H1 (cell line): ENCODE results near the gene MRPL33. TPM values are rescaled to one million over a fixed set of nuclear protein-coding genes. Genes with fewer than 3 reads are reported as not detected.

Source experiments
- CTCF ChIA-PET: fragments of 300-600 bp; sonication (Branson Sonifier 250); formaldehyde crosslinking; loops from one replicate; lab custom pipeline; 2021; ENCODE audit not compliant: partially characterized antibody; lab: Charles Lee
- POLR2A ChIA-PET: fragments of 300-600 bp; sonication (Branson Sonifier 250); formaldehyde crosslinking; loops from one replicate; lab custom pipeline; 2021; ENCODE audit warnings: inconsistent platforms; ENCODE audit not compliant: partially characterized antibody; lab: Charles Lee
- DNase-seq, 2 experiments: peaks; one replicate each; pipeline versions ENCODE4 v3.0.0 to v3.0.0-alpha.2; 2010 to 2022; ENCODE audit warnings: low spot score in 2 of 2, low read depth in 1 of 2, mixed read lengths in 1 of 2
- FAIRE-seq: peaks from 2 replicates; lab custom pipeline; 2011; peaks lifted over from hg19 to GRCh38; lab: Jason Lieb, UNC
- H2AFZ ChIP-seq: 2 replicates; pipeline ENCODE4 v1.8.1; 2012; ENCODE audit warnings: low read length, inconsistent platforms
- H2AK5ac ChIP-seq: 2 replicates; pipeline ENCODE4 v1.6.1; 2013; ENCODE audit warnings: low read depth, low read length
- H2BK120ac ChIP-seq: replicated peaks from 2 replicates; pipeline ENCODE3; 2013; ENCODE audit warnings: low read depth, low read length, inconsistent platforms
- H2BK12ac ChIP-seq: 2 replicates; pipeline ENCODE4 v1.6.1; 2013; ENCODE audit warnings: low read depth, low read length
- H2BK15ac ChIP-seq: 2 replicates; pipeline ENCODE4 v1.6.1; 2013; ENCODE audit warnings: low read length
- H2BK20ac ChIP-seq: 2 replicates; pipeline ENCODE4 v1.6.1; 2013; ENCODE audit warnings: low read length
- H2BK5ac ChIP-seq: 2 replicates; pipeline ENCODE4 v1.6.1; 2013; ENCODE audit warnings: low read depth, low read length
- H3K14ac ChIP-seq: 2 replicates; pipeline ENCODE4 v1.6.1; 2013; ENCODE audit warnings: inconsistent platforms; ENCODE audit not compliant: insufficient read length
- H3K18ac ChIP-seq: 2 replicates; pipeline ENCODE4 v1.6.1; 2013; ENCODE audit warnings: low read length; ENCODE audit errors: extremely low read depth
- H3K23ac ChIP-seq: 2 replicates; pipeline ENCODE4 v1.6.1; 2013; ENCODE audit warnings: inconsistent platforms; ENCODE audit not compliant: insufficient read length
- H3K23me2 ChIP-seq: 2 replicates; pipeline ENCODE4 v1.6.1; 2013; ENCODE audit warnings: low read depth, low read length
- H3K27ac ChIP-seq: 2 replicates; pipeline ENCODE4 v1.6.1; 2011; ENCODE audit warnings: low read depth, low read length, inconsistent platforms
- H3K27me3 ChIP-seq, 4 experiments: replicated peaks in 1 of 4; 1 replicate in 1 of 4; 2 replicates in 3 of 4; pipeline versions ENCODE4 v1.6.1 to v1.8.1; 2011 to 2013; ENCODE audit warnings: low read length in 3 of 4, mild to moderate bottlenecking in 3 of 4, inconsistent platforms in 2 of 4, mixed read lengths in 2 of 4, moderate library complexity in 1 of 4; ENCODE audit not compliant: control insufficient read depth in 3 of 4, insufficient read depth in 3 of 4; ENCODE audit errors: extremely low read depth in 1 of 4
- H3K36me3 ChIP-seq, 4 experiments: 2 replicates each; pipeline versions ENCODE4 v1.6.1 to v1.8.1; 2011 to 2013; ENCODE audit warnings: mild to moderate bottlenecking in 4 of 4, low read length in 3 of 4, moderate library complexity in 2 of 4, control low read depth in 1 of 4, inconsistent platforms in 1 of 4; ENCODE audit not compliant: insufficient read depth in 4 of 4, control insufficient read depth in 2 of 4
- H3K4ac ChIP-seq: replicated peaks from 2 replicates; pipeline ENCODE3; 2013; ENCODE audit warnings: low read length, low read depth, mixed read lengths, inconsistent platforms; ENCODE audit not compliant: insufficient read length
- H3K4me1 ChIP-seq, 4 experiments: replicated peaks in 1 of 4; 1 replicate in 1 of 4; 2 replicates in 3 of 4; pipeline versions ENCODE4 v1.6.1 to v1.8.1; 2011 to 2013; ENCODE audit warnings: low read length in 3 of 4, inconsistent platforms in 2 of 4, mixed read lengths in 1 of 4; ENCODE audit not compliant: insufficient read depth in 4 of 4, control insufficient read depth in 3 of 4
- H3K4me2 ChIP-seq, 2 experiments: 2 replicates each; pipeline versions ENCODE4 v1.6.1 to v1.8.1; 2011 to 2013; ENCODE audit warnings: low read depth in 2 of 2, low read length in 2 of 2, control low read depth in 1 of 2, inconsistent platforms in 1 of 2, mild to moderate bottlenecking in 1 of 2; ENCODE audit not compliant: insufficient read depth in 1 of 2
- H3K4me3 ChIP-seq, 4 experiments: fragments of 200-600, 300-600 bp in 1 of 4; sonication (generic), shearing (Covaris generic), sonication (Bioruptor Twin) in 1 of 4; 2 replicates each; pipeline versions ENCODE4 v1.5.1 to v1.8.1; 2011 to 2016; ENCODE audit warnings: low read length in 4 of 4, low read depth in 3 of 4, control low read depth in 2 of 4, inconsistent platforms in 2 of 4, mild to moderate bottlenecking in 2 of 4, mixed read lengths in 1 of 4, moderate library complexity in 1 of 4; ENCODE audit not compliant: insufficient read depth in 2 of 4; ENCODE audit errors: extremely low read depth in 1 of 4
- H3K56ac ChIP-seq: replicated peaks from 2 replicates; pipeline ENCODE3; 2013; ENCODE audit warnings: low read depth, mild to moderate bottlenecking, mixed read lengths, low read length, inconsistent platforms; ENCODE audit not compliant: insufficient read length
- H3K79me1 ChIP-seq: 2 replicates; pipeline ENCODE4 v1.6.1; 2013; ENCODE audit warnings: low read depth, low read length, control low read depth
- H3K79me2 ChIP-seq, 2 experiments: 2 replicates each; pipeline versions ENCODE4 v1.6.1 to v1.8.1; 2012 to 2013; ENCODE audit warnings: low read length in 2 of 2, mild to moderate bottlenecking in 2 of 2, inconsistent platforms in 1 of 2; ENCODE audit not compliant: insufficient read depth in 2 of 2, control insufficient read depth in 1 of 2
- H3K9ac ChIP-seq, 4 experiments: replicated peaks in 1 of 4; 1 replicate in 1 of 4; 2 replicates in 3 of 4; pipeline versions ENCODE4 v1.6.1 to v1.8.1; 2011 to 2013; ENCODE audit warnings: low read depth in 3 of 4, low read length in 3 of 4, control low read depth in 2 of 4, mild to moderate bottlenecking in 2 of 4, moderate library complexity in 2 of 4, inconsistent platforms in 1 of 4; ENCODE audit errors: extremely low read depth in 1 of 4
- H3K9me3 ChIP-seq, 2 experiments: 2 replicates each; pipeline versions ENCODE4 v1.6.1 to v1.8.1; 2012 to 2013; ENCODE audit warnings: mild to moderate bottlenecking in 2 of 2, moderate library complexity in 2 of 2, control low read depth in 1 of 2, inconsistent platforms in 1 of 2, low read depth in 1 of 2, low read length in 1 of 2, mixed read lengths in 1 of 2; ENCODE audit not compliant: insufficient read depth in 2 of 2
- H4K20me1 ChIP-seq, 2 experiments: replicated peaks in 1 of 2; 2 replicates each; pipeline versions ENCODE3 to v1.8.1; 2011 to 2013; ENCODE audit warnings: inconsistent platforms in 2 of 2, low read length in 2 of 2, mild to moderate bottlenecking in 1 of 2; ENCODE audit not compliant: insufficient read depth in 2 of 2, control insufficient read depth in 1 of 2
- H4K5ac ChIP-seq: 2 replicates; pipeline ENCODE4 v1.6.1; 2013; ENCODE audit warnings: low read length, low read depth, mixed read lengths, inconsistent platforms; ENCODE audit not compliant: insufficient read length
- H4K8ac ChIP-seq: 2 replicates; pipeline ENCODE4 v1.8.0; 2013; ENCODE audit warnings: mild to moderate bottlenecking, moderate library complexity, low read length, inconsistent platforms; ENCODE audit not compliant: insufficient read depth; ENCODE audit errors: extremely low read depth
- H4K91ac ChIP-seq: replicated peaks from 2 replicates; pipeline ENCODE3; 2013; ENCODE audit warnings: low read length, mixed read lengths, inconsistent platforms; ENCODE audit not compliant: insufficient read length
- BCL11A ChIP-seq, 2 experiments: IDR thresholded peaks; one replicate each; pipeline ENCODE4 v1.6.1; 2011; ENCODE audit warnings: low read depth in 2 of 2, low read length in 2 of 2, mild to moderate bottlenecking in 2 of 2
- CHD1 ChIP-seq: IDR thresholded peaks from 2 replicates; pipeline ENCODE4 v1.6.1; 2012; ENCODE audit warnings: low read depth, low read length, improper control_type of control experiment
- E2F6 ChIP-seq: IDR thresholded peaks from 2 replicates; pipeline ENCODE4 v1.6.1; 2012; ENCODE audit warnings: inconsistent platforms
- HDAC2 ChIP-seq, 2 experiments: fragments of 300-600 bp in 1 of 2; sonication (generic) in 1 of 2; IDR thresholded peaks; 2 replicates each; pipeline ENCODE4 v1.6.1; 2011 to 2012; ENCODE audit warnings: low read depth in 2 of 2, low read length in 2 of 2, mild to moderate bottlenecking in 2 of 2, moderate library complexity in 2 of 2, borderline replicate concordance in 1 of 2, inconsistent platforms in 1 of 2
- RFX5 ChIP-seq: IDR thresholded peaks from 2 replicates; pipeline ENCODE4 v1.6.1; 2011; ENCODE audit warnings: low read depth, low read length, improper control_type of control experiment, borderline replicate concordance
- RXRA ChIP-seq: IDR thresholded peaks from 2 replicates; pipeline ENCODE4 v1.6.1; 2011; ENCODE audit warnings: low read depth, mild to moderate bottlenecking, low read length, moderate library complexity; ENCODE audit not compliant: insufficient read depth
- SIRT6 ChIP-seq: IDR thresholded peaks from one replicate; pipeline ENCODE4 v1.7.1; 2012; ENCODE audit warnings: low read length, inconsistent platforms
- WGBS, 2 experiments: shearing (Covaris generic) in 1 of 2; methylation state at CpG; one replicate each; pipeline versions ENCODE4 v1.1.6 to v1.1.7; 2013 to 2015; ENCODE audit warnings: low lambda C conversion rate in 2 of 2, mixed read lengths in 2 of 2, inconsistent platforms in 1 of 2, low coverage in 1 of 2, missing lambda C conversion rate in 1 of 2; ENCODE audit not compliant: insufficient replicate concordance in 2 of 2, insufficient coverage in 1 of 2, insufficient read length in 1 of 2; ENCODE audit errors: extremely low coverage in 1 of 2, missing lambda C conversion rate in 1 of 2; 5-methylcytosine and 5-hydroxymethylcytosine counted together
- polyA plus RNA-seq, 7 experiments: library from polyadenylated mRNA; depleted of rRNA in 3 of 7; stranded (reverse) in 5 of 7; unstranded in 2 of 7; fragments of >200 nt in 5 of 7; fragments of 200-250 nt in 2 of 7; gene quantifications; 1 replicate in 5 of 7; 2 replicates in 1 of 7; 4 replicates in 1 of 7; pipeline versions ENCODE4 v1.2.1 to v1.2.3, GENCODE V29; 2011 to 2013; ENCODE audit warnings: missing spikeins in 2 of 7, mixed read lengths in 2 of 7
- total RNA-seq: library from RNA; stranded (reverse); fragmentation: NEBNext Ultra II Directional; extraction: Animal tissue kit (Norgen Biotek cat#: 25700); gene quantifications from 2 replicates; pipeline ENCODE4 v1.2.1, GENCODE V29; 2021
- TF ChIP-seq, protein P1 (sequence below): IDR thresholded peaks from 2 replicates; pipeline ENCODE4 v1.6.1; 2011; ENCODE audit warnings: low read depth, mild to moderate bottlenecking, low read length; ENCODE audit not compliant: insufficient read depth

Gene MRPL33
- total and polyA plus RNA-seq, 2 of the 8 experiments (the other 6 are each of a cell fraction or from before 2014, with no cell fraction given) = 24.3 to 62.9 TPM

- Histone ChIP-seq H3K9me3 (no peaks in the 10 kb centered on the region), H3K56ac (no peak overlapping the region), H3K27me3 (peaks cover 0 to 1% (median 0%) of the 10 kb centered on the region in 4 experiments; a peak in 1 of 7 replicates), H2BK20ac (no peak overlapping the region), H2BK15ac (no peak overlapping the region), H2AK5ac (no peak overlapping the region), H3K23ac (no peak overlapping the region), H3K18ac (no peak overlapping the region), H3K4me3 (no peak overlapping the region), H4K5ac (no peak overlapping the region), H3K14ac (no peak overlapping the region), H3K4me1 (no peaks in the 10 kb centered on the region), H3K4ac (no peak overlapping the region), H2BK12ac (no peak overlapping the region), H2BK5ac (no peak overlapping the region), H3K79me1 (no peaks in the 10 kb centered on the region), H3K79me2 (no peaks in the 10 kb centered on the region), H3K36me3 (no peaks in the 10 kb centered on the region), H4K8ac (no peak overlapping the region), H3K4me2 (no peak overlapping the region), H4K91ac (no peak overlapping the region), H2AFZ (no peak overlapping the region), H3K9ac (no peak overlapping the region), H3K27ac (no peak overlapping the region), H4K20me1 (no peaks in the 10 kb centered on the region), H2BK120ac (no peak overlapping the region), H3K23me2 (no peaks in the 10 kb centered on the region)
- ChIA-PET POLR2A (no interaction called here), CTCF (no interaction called here)
- no peak for TF ChIP-seq RFX5
- TF ChIP-seq RXRA = no peak
- no peak for TF ChIP-seq CHD1
- TF ChIP-seq E2F6 = no peak
- TF ChIP-seq BCL11A (IDR thresholded peaks at IDR 0.05; ENCODE audit: low read depth in 2 of 2, low read length in 2 of 2) = no peak
- TF ChIP-seq SIRT6 = no peak
- TF ChIP-seq HDAC2 (IDR thresholded peaks at IDR 0.05; ENCODE audit: borderline replicate concordance in 1 of 2, low read depth in 2 of 2, low read length in 2 of 2) = no peak
- TF ChIP-seq, protein P1, sequence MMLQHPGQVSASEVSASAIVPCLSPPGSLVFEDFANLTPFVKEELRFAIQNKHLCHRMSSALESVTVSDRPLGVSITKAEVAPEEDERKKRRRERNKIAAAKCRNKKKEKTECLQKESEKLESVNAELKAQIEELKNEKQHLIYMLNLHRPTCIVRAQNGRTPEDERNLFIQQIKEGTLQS = no peak
- FAIRE-seq = no peak
- no peak for DNase-seq
- WGBS, 2 experiments = 83% methylated on average over 1 of the region's 1 CpG; no CpG with 5 or more reads in 1 of the 2 experiments
These were observed 40.2 kb downstream of the MRPL33 start for GRCh38 chr2:27811768-27812167.
